Measurements from ENCODE around the gene TBC1D12.

The TBC1D12 gene

GRCh38 chr10:94417321-94417720 is 15.0 kb downstream of the TBC1D12 start:
- Histone ChIP-seq H3K9ac (ENCODE audit: insufficient read length, low read depth) (no peak overlapping the region), H3K36me3 (ENCODE audit: insufficient read depth, insufficient read length, low read length) (no peaks in the 10 kb centered on the region), H3K27me3 (ENCODE audit: insufficient read depth, insufficient read length) (no peaks in the 10 kb centered on the region), H3K4me1 (ENCODE audit: insufficient read depth, insufficient read length) (no peaks in the 10 kb centered on the region), H3K4me3 (ENCODE audit: insufficient read length, low read depth) (no peak overlapping the region), H3K9me3 (ENCODE audit: insufficient read depth, low read length) (no peaks in the 10 kb centered on the region)
- no peak for TF ChIP-seq SUZ12 (IDR thresholded peaks at IDR 0.05; ENCODE audit: extremely low read depth, insufficient read depth, insufficient read length)
- TF ChIP-seq ZNF274 (IDR thresholded peaks at IDR 0.05; ENCODE audit: low read depth, low read length): no peak
- DNase-seq (ENCODE audit: low read depth, low spot score): no peak

DNA sequence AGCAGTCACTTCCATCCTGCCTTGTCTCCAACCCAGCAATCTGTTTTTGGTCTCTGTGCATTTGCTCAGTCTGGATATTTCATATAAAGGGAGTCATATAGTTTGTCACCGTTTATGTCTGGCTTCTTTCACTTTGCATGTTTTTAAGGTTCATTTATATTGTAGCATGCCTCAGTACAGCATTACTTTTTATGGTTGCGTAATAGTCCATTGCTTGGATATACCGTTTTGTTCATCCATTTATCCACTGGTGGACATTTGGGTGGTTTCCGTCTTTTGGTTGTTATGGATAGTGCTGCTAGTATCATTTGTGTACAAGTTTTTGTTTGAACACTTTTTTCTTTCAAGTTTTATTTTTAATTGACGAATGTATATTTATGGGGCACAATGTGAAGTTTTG is 18.2 kb downstream of the TBC1D12 start:
- TF ChIP-seq ZNF274 (IDR thresholded peaks at IDR 0.05; ENCODE audit: low read depth, low read length): no peak
- TF ChIP-seq YY1 (IDR thresholded peaks at IDR 0.05; ENCODE audit: insufficient read depth, insufficient read length): no peak
- no peaks in the 10 kb centered on the region for H3K36me3 ChIP-seq (ENCODE audit: insufficient read depth, insufficient read length, low read length)
- H3K4me1 ChIP-seq (ENCODE audit: insufficient read depth, insufficient read length): no peaks in the 10 kb centered on the region
- DNase-seq (ENCODE audit: low read depth, low spot score): no peak
- no peaks in the 10 kb centered on the region for H3K27me3 ChIP-seq (ENCODE audit: insufficient read depth, insufficient read length)
- no peaks in the 10 kb centered on the region; the same call in 1 of the 2 replicates for H3K9me3 ChIP-seq (ENCODE audit: insufficient read depth, low read length)
- no peak overlapping the region for H3K9ac ChIP-seq (ENCODE audit: insufficient read length, low read depth)
- H3K4me3 ChIP-seq (ENCODE audit: insufficient read length, low read depth): no peak overlapping the region

DNA sequence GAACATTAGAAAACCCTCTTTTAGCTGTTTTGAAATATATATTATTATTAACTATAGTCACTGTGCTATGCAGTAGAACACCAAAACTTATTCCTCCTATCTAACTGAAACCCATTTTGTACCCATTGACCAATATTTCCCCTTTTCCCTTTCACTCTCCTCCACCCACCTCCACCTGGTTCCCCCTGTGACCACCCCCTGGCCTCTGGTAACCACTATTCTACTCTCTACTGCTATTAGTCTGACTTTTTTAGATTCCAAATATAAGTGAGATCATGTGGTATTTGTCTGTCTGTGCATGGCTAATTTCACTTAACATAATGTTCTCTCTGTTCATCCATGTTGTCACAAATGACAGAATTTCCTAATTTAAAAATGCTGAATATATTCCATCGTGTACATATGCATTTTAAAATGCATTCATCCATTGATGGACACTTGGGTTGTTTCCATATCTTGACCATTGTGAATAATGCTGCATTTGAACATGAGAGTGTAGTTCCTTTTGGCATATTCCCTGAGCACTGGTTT is 18.7 kb downstream of the TBC1D12 start:
- no peaks in the 10 kb centered on the region for H3K4me1 ChIP-seq (ENCODE audit: insufficient read depth, insufficient read length)
- no peaks in the 10 kb centered on the region for H3K36me3 ChIP-seq (ENCODE audit: insufficient read depth, insufficient read length, low read length)
- TF ChIP-seq SUZ12 (IDR thresholded peaks at IDR 0.05; ENCODE audit: extremely low read depth, insufficient read depth, insufficient read length): no peak
- TF ChIP-seq YY1 (IDR thresholded peaks at IDR 0.05; ENCODE audit: insufficient read depth, insufficient read length): no peak
- no peak for TF ChIP-seq ZNF274 (IDR thresholded peaks at IDR 0.05; ENCODE audit: low read depth, low read length)
- DNase-seq (ENCODE audit: low read depth, low spot score): no peak
- H3K4me3 ChIP-seq (ENCODE audit: insufficient read length, low read depth): no peak overlapping the region
- H3K9me3 ChIP-seq (ENCODE audit: insufficient read depth, low read length): peaks cover 4% of the 10 kb centered on the region
- no peak overlapping the region for H3K9ac ChIP-seq (ENCODE audit: insufficient read length, low read depth)
- H3K27me3 ChIP-seq (ENCODE audit: insufficient read depth, insufficient read length): no peaks in the 10 kb centered on the region

- Histone ChIP-seq H3K4me3 (ENCODE audit: insufficient read length, low read depth) (no peak overlapping the region), H3K27me3 (ENCODE audit: insufficient read depth, insufficient read length) (no peaks in the 10 kb centered on the region), H3K36me3 (ENCODE audit: insufficient read depth, insufficient read length, low read length) (no peaks in the 10 kb centered on the region), H3K9me3 (ENCODE audit: insufficient read depth, low read length) (peaks cover 7% of the 10 kb centered on the region), H3K4me1 (ENCODE audit: insufficient read depth, insufficient read length) (no peaks in the 10 kb centered on the region), H3K9ac (ENCODE audit: insufficient read length, low read depth) (no peak overlapping the region)
- DNase-seq (ENCODE audit: low read depth, low spot score): no peak
- no peak for TF ChIP-seq YY1 (IDR thresholded peaks at IDR 0.05; ENCODE audit: insufficient read depth, insufficient read length)
- no peak for TF ChIP-seq ZNF274 (IDR thresholded peaks at IDR 0.05; ENCODE audit: low read depth, low read length)
- TF ChIP-seq SUZ12 (IDR thresholded peaks at IDR 0.05; ENCODE audit: extremely low read depth, insufficient read depth, insufficient read length): no peak
Measured at GRCh38 chr10:94423627-94424026, 21.3 kb downstream of the TBC1D12 start.

GRCh38 chr10:94424714-94425337 is 22.5 kb downstream of the TBC1D12 start:
- H3K9ac ChIP-seq (ENCODE audit: insufficient read length, low read depth): no peak overlapping the region
- DNase-seq (ENCODE audit: low read depth, low spot score): no peak
- H3K4me3 ChIP-seq (ENCODE audit: insufficient read length, low read depth): no peak overlapping the region
- no peak for TF ChIP-seq YY1 (IDR thresholded peaks at IDR 0.05; ENCODE audit: insufficient read depth, insufficient read length)
- no peak for TF ChIP-seq ZNF274 (IDR thresholded peaks at IDR 0.05; ENCODE audit: low read depth, low read length)
- no peak for TF ChIP-seq SUZ12 (IDR thresholded peaks at IDR 0.05; ENCODE audit: extremely low read depth, insufficient read depth, insufficient read length)
- H3K9me3 ChIP-seq (ENCODE audit: insufficient read depth, low read length): peaks cover 7% of the 10 kb centered on the region
- H3K27me3 ChIP-seq (ENCODE audit: insufficient read depth, insufficient read length): no peaks in the 10 kb centered on the region
- H3K4me1 ChIP-seq (ENCODE audit: insufficient read depth, insufficient read length): no peaks in the 10 kb centered on the region
- no peaks in the 10 kb centered on the region for H3K36me3 ChIP-seq (ENCODE audit: insufficient read depth, insufficient read length, low read length)

DNA sequence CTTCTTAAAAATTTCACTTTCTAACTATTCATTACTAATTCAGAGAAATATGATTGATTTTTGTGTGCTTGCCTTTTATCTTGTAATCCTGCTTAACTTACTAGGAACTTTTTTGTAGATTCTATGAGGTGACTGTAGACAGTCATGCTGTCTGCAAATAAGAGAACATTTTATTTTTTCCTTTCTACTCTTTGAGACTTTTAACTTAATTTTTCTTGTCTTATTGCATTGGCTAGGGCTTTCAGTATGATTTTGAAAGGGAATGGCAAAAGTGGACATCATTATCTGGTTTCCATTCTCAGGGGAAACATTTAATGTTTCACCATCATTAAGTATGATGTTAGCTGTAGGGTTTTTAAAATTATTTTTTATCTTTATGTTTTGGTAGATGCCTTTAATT is 23.6 kb downstream of the TBC1D12 start:
- H3K36me3 ChIP-seq (ENCODE audit: insufficient read depth, insufficient read length, low read length): no peaks in the 10 kb centered on the region
- H3K27me3 ChIP-seq (ENCODE audit: insufficient read depth, insufficient read length): no peaks in the 10 kb centered on the region
- no peak overlapping the region for H3K4me3 ChIP-seq (ENCODE audit: insufficient read length, low read depth)
- H3K4me1 ChIP-seq (ENCODE audit: insufficient read depth, insufficient read length): no peaks in the 10 kb centered on the region
- no peak for TF ChIP-seq YY1 (IDR thresholded peaks at IDR 0.05; ENCODE audit: insufficient read depth, insufficient read length)
- no peak for TF ChIP-seq ZNF274 (IDR thresholded peaks at IDR 0.05; ENCODE audit: low read depth, low read length)
- TF ChIP-seq SUZ12 (IDR thresholded peaks at IDR 0.05; ENCODE audit: extremely low read depth, insufficient read depth, insufficient read length): no peak
- no peak overlapping the region for H3K9ac ChIP-seq (ENCODE audit: insufficient read length, low read depth)
- DNase-seq (ENCODE audit: low read depth, low spot score): no peak
- peaks cover 7% of the 10 kb centered on the region for H3K9me3 ChIP-seq (ENCODE audit: insufficient read depth, low read length)

DNA sequence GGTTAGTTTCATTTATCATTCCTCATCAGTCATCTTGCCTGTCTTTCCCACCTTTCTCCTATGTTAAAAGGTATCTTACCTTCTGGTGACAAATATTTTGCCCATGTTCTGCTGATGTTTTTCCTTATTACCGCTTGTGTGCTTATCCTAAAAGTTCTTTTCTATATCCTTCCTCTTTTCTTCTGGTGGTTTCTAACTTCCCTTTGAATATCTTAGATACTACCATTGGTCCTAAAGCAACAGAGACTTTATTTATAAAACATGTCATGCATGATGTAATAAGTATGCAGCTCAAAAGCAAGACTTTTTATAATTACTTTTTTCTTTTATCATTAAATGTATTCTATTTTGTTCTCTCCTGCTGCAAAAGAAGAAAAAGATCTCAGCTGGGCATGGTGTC is 24.8 kb downstream of the TBC1D12 start:
- TF ChIP-seq SUZ12 (IDR thresholded peaks at IDR 0.05; ENCODE audit: extremely low read depth, insufficient read depth, insufficient read length) (no peak), YY1 (IDR thresholded peaks at IDR 0.05; ENCODE audit: insufficient read depth, insufficient read length) (no peak), ZNF274 (IDR thresholded peaks at IDR 0.05; ENCODE audit: low read depth, low read length) (no peak)
- no peak for DNase-seq (ENCODE audit: low read depth, low spot score)
- Histone ChIP-seq H3K36me3 (ENCODE audit: insufficient read depth, insufficient read length, low read length) (no peaks in the 10 kb centered on the region), H3K27me3 (ENCODE audit: insufficient read depth, insufficient read length) (no peaks in the 10 kb centered on the region), H3K9me3 (ENCODE audit: insufficient read depth, low read length) (peaks cover 7% of the 10 kb centered on the region), H3K9ac (ENCODE audit: insufficient read length, low read depth) (no peak overlapping the region), H3K4me3 (ENCODE audit: insufficient read length, low read depth) (no peak overlapping the region), H3K4me1 (ENCODE audit: insufficient read depth, insufficient read length) (no peaks in the 10 kb centered on the region)
